Spleen (tissue), 11 donors: ENCODE results near the gene EIF4G1. TPM values are rescaled to one million over a fixed set of nuclear protein-coding genes. Genes with fewer than 3 reads are reported as not detected.

ENCODE experiments used
- DNase-seq: peaks from one replicate; pipeline ENCODE4 v3.0.0-alpha.2; 2020
- H3K27ac ChIP-seq, 8 donors: fragments of 200-600 bp; sonication (generic) in 7 of 8; 1 replicate in 4 of 8; 2 replicates in 4 of 8; pipeline versions ENCODE4 v1.5.0 to v1.8.0; 2016 to 2021; ENCODE audit warnings: inconsistent platforms in 4 of 8, mild to moderate bottlenecking in 4 of 8, moderate library complexity in 1 of 8
- H3K27me3 ChIP-seq, 7 donors: fragments of 200-600 bp; sonication (generic) in 6 of 7; replicated peaks in 1 of 7; 1 replicate in 4 of 7; 2 replicates in 3 of 7; pipeline versions ENCODE4 v1.5.0 to v1.8.0; 2016 to 2021; ENCODE audit warnings: inconsistent platforms in 3 of 7, mild to moderate bottlenecking in 1 of 7
- H3K36me3 ChIP-seq, 6 donors: fragments of 200-600 bp; sonication (generic) in 5 of 6; 1 replicate in 4 of 6; 2 replicates in 2 of 6; pipeline versions ENCODE4 v1.5.0 to v1.8.0; 2016 to 2021; ENCODE audit warnings: inconsistent platforms in 2 of 6
- H3K4me1 ChIP-seq, 6 donors: fragments of 200-600 bp; sonication (generic) in 5 of 6; 1 replicate in 3 of 6; 2 replicates in 3 of 6; pipeline versions ENCODE4 v1.5.0 to v1.8.0; 2016 to 2021; ENCODE audit warnings: inconsistent platforms in 3 of 6
- H3K4me3 ChIP-seq, 8 donors: fragments of 200-600 bp; sonication (generic) in 7 of 8; 1 replicate in 4 of 8; 2 replicates in 4 of 8; pipeline versions ENCODE4 v1.5.0 to v1.8.0; 2016 to 2021; ENCODE audit warnings: inconsistent platforms in 4 of 8, mild to moderate bottlenecking in 4 of 8, moderate library complexity in 2 of 8
- H3K9me3 ChIP-seq, 8 donors: fragments of 200-600 bp; sonication (generic) in 7 of 8; 1 replicate in 4 of 8; 2 replicates in 4 of 8; pipeline versions ENCODE4 v1.5.0 to v1.8.0; 2016 to 2021; ENCODE audit warnings: inconsistent platforms in 4 of 8
- CTCF ChIP-seq, 11 experiments: fragments of 200-600 bp in 7 of 11; fragments of 450-650 bp in 4 of 11; sonication (generic) in 4 of 11; IDR thresholded peaks in 8 of 11; conservative IDR thresholded peaks in 3 of 11; 1 replicate in 7 of 11; 2 replicates in 4 of 11; pipeline versions ENCODE4 v1.4.0 to v1.8.0; 2016 to 2021; ENCODE audit warnings: antibody characterized with exemption in 11 of 11, inconsistent platforms in 4 of 11, mild to moderate bottlenecking in 1 of 11
- POLR2A ChIP-seq, 3 donors: fragments of 450-650 bp; IDR thresholded peaks; one replicate each; pipeline ENCODE4 v1.5.1; 2017; ENCODE audit warnings: antibody characterized with exemption in 3 of 3, mild to moderate bottlenecking in 1 of 3
- POLR2AphosphoS5 ChIP-seq, 3 donors: sonication (generic); formaldehyde crosslinking; IDR thresholded peaks; one replicate each; pipeline ENCODE4 v1.5.1; 2017; ENCODE audit warnings: antibody characterized with exemption in 3 of 3
- WGBS, 5 donors: extraction: QIAGEN DNeasy Blood & Tissue Kit in 3 of 5; methylation state at CpG; one replicate each; pipeline versions ENCODE4 v1.1.5 to v1.1.7; 2013 to 2018; 5-methylcytosine and 5-hydroxymethylcytosine counted together
- intact Hi-C: fragments of 100-400 bp; cut with DNase I; formaldehyde crosslinking; loops from one replicate; pipeline ENCODE4 v1.15.0; 2023; ENCODE audit warnings: low total_unique reads
- polyA plus RNA-seq, 3 donors: library from polyadenylated mRNA; stranded (reverse); fragments of 200-250 nt; gene quantifications; one replicate each; pipeline ENCODE4 v1.2.1, GENCODE V29; 2013
- total RNA-seq, 7 donors: library from RNA; depleted of rRNA in 3 of 7; stranded (reverse); fragments of >200 nt in 3 of 7; fragmentation: NEBNext Ultra II Directional in 4 of 7; extraction: Animal tissue kit (Norgen Biotek cat#: 25700) in 4 of 7; gene quantifications; one replicate each; pipeline versions ENCODE4 v1.1.0 to v1.2.1, GENCODE V29; 2016 to 2021
- donor health status: healthy with polysubstance abuse.
- donor health status: DM: no; HTN: no; CAD: no; lungs with moderate emphysema.
- donor health status: DM: no; HTN: no; CAD: no.
- donor health status: Bipolar disorder and iron deficiency.
- donor health status: healthy.
- donor health status: DM: no; HTN: no; CAD: no.
- donor health status: DM: yes; HTN: yes; CAD: no.

The EIF4G1 gene
- total and polyA plus RNA-seq, 10 donors, result 83.4 to 294 (median 230) TPM

GRCh38 chr3:184341925-184342324, 27.5 kb downstream of the EIF4G1 start:
- H3K4me3 ChIP-seq, result no peak overlapping the region
- no peaks in the 10 kb centered on the region for H3K9me3 ChIP-seq
- peaks cover 4 to 43% (median 26%) of the 10 kb centered on the region in 6 donors for H3K4me1 ChIP-seq
- 83 to 99% (median 95%) methylated on average over 7 of the region's 7 CpGs for WGBS, 5 donors
- H3K27me3 ChIP-seq, result peaks cover 0 to 5% (median 0%) of the 10 kb centered on the region in 7 donors
- no peak for TF ChIP-seq CTCF (IDR thresholded peaks at IDR 0.05 in 8 of 11, conservative IDR thresholded peaks at IDR 0.05 in 3 of 11)
- no peak for TF ChIP-seq POLR2A (IDR thresholded peaks at IDR 0.05)
- TF ChIP-seq POLR2AphosphoS5 (IDR thresholded peaks at IDR 0.05), result no peak
- H3K27ac ChIP-seq, result no peak overlapping the region
- H3K36me3 ChIP-seq, result peaks cover 0 to 48% (median 24%) of the 10 kb centered on the region in 6 donors
- intact Hi-C loops, result no loop called here
- DNase-seq, result no peak

GRCh38 chr3:184343200-184343876, 28.9 kb downstream of the EIF4G1 start:
- no peak for DNase-seq
- H3K27me3 ChIP-seq, result peaks cover 0 to 4% (median 0%) of the 10 kb centered on the region in 7 donors
- no peak overlapping the region for H3K4me3 ChIP-seq
- H3K9me3 ChIP-seq, result no peaks in the 10 kb centered on the region
- TF ChIP-seq POLR2A (IDR thresholded peaks at IDR 0.05) (no peak), CTCF (IDR thresholded peaks at IDR 0.05 in 8 of 11, conservative IDR thresholded peaks at IDR 0.05 in 3 of 11) (no peak), POLR2AphosphoS5 (IDR thresholded peaks at IDR 0.05) (no peak)
- H3K4me1 ChIP-seq, result peaks cover 0 to 29% (median 15%) of the 10 kb centered on the region in 6 donors
- H3K36me3 ChIP-seq, result peaks cover 0 to 48% (median 24%) of the 10 kb centered on the region in 6 donors
- H3K27ac ChIP-seq, result no peak overlapping the region
- intact Hi-C loops, result no loop called here
- 83 to 95% (median 88%) methylated on average over 5 of the region's 5 CpGs for WGBS, 5 donors

GRCh38 chr3:184344579-184345316, 30.3 kb downstream of the EIF4G1 start:
- H3K4me3 ChIP-seq, result no peak overlapping the region
- DNase-seq, result no peak
- H3K9me3 ChIP-seq, result no peaks in the 10 kb centered on the region
- H3K36me3 ChIP-seq, result peaks cover 0 to 44% (median 24%) of the 10 kb centered on the region in 6 donors
- intact Hi-C loops, result no loop called here
- TF ChIP-seq POLR2AphosphoS5 (IDR thresholded peaks at IDR 0.05) (peak in 1 of 3 donors; percentile 40), POLR2A (IDR thresholded peaks at IDR 0.05) (no peak), CTCF (IDR thresholded peaks at IDR 0.05 in 8 of 11, conservative IDR thresholded peaks at IDR 0.05 in 3 of 11) (no peak)
- H3K4me1 ChIP-seq, result peaks cover 0 to 21% (median 10%) of the 10 kb centered on the region in 6 donors
- no peaks in the 10 kb centered on the region for H3K27me3 ChIP-seq
- peak overlapping the region in 4 of 8 donors; percentile 28 to 54 (median 34) for H3K27ac ChIP-seq
- 83 to 93% (median 91%) methylated on average over 14 to 24 of the region's 24 CpGs for WGBS, 5 donors
